ENCODE data around the gene POLR1B.

GRCh38 chr2:112577756-112578155 lies 35.5 kb downstream of the POLR1B start:
- TF ChIP-seq EZH2phosphoT487 (IDR thresholded peaks at IDR 0.05; ENCODE audit: insufficient read depth, low read depth) = no peak
- TF ChIP-seq EZH2 (IDR thresholded peaks at IDR 0.05; ENCODE audit: insufficient read depth, poor library complexity, severe bottlenecking) = no peak

All from GM23248 (cell line).